GM23338 (cell line): Measurements from ENCODE around the gene CYP4F8. TPM values are rescaled to one million over a fixed set of nuclear protein-coding genes. Genes with fewer than 3 reads are reported as not detected.

Experiments
- ATAC-seq: fragments of 200-7000 bp; cut with Tn5 transposase; 3 replicates; pipeline ENCODE4 v1.9.1; 2020
- DNase-seq: peaks from one replicate; pipeline ENCODE4 v3.0.0-alpha.2; 2015; ENCODE audit warnings: low spot score
- H2AFZ ChIP-seq: fragments of 200-600 bp; sonication (generic); 2 replicates; pipeline ENCODE4 v1.8.0; 2016; ENCODE audit warnings: antibody characterized with exemption, mild to moderate bottlenecking, moderate library complexity
- H3F3A ChIP-seq: fragments of 200-600 bp; sonication (generic); replicated peaks from 2 replicates; pipeline ENCODE4 v1.8.0; 2017; ENCODE audit warnings: antibody characterized with exemption, mixed run types, low read depth
- H3K27ac ChIP-seq: fragments of 200-600 bp; sonication (generic); 2 replicates; pipeline ENCODE4 v1.6.1; 2016; ENCODE audit warnings: low read depth
- H3K27me3 ChIP-seq: fragments of 200-600 bp; sonication (generic); 2 replicates; pipeline ENCODE4 v1.8.0; 2016; ENCODE audit warnings: mild to moderate bottlenecking, mixed run types, moderate library complexity; ENCODE audit not compliant: insufficient read depth
- H3K36me3 ChIP-seq: fragments of 200-600 bp; sonication (generic); 2 replicates; pipeline ENCODE4 v1.8.0; 2016; ENCODE audit warnings: mild to moderate bottlenecking; ENCODE audit not compliant: insufficient read depth
- H3K4me1 ChIP-seq: fragments of 200-600 bp; sonication (generic); 2 replicates; pipeline ENCODE4 v1.8.0; 2016; ENCODE audit warnings: mild to moderate bottlenecking, moderate library complexity; ENCODE audit not compliant: insufficient read depth
- H3K4me2 ChIP-seq: fragments of 200-600 bp; sonication (generic); 2 replicates; pipeline ENCODE4 v1.7.1; 2017; ENCODE audit warnings: mixed run types
- H3K4me3 ChIP-seq: fragments of 200-600 bp; sonication (generic); 2 replicates; pipeline ENCODE4 v1.6.1; 2016; ENCODE audit warnings: mixed run types
- H3K79me2 ChIP-seq: fragments of 200-600 bp; sonication (generic); replicated peaks from 2 replicates; pipeline ENCODE4 v1.8.0; 2017; ENCODE audit warnings: mild to moderate bottlenecking; ENCODE audit not compliant: insufficient read depth
- H3K9me2 ChIP-seq: fragments of 200-600 bp; sonication (generic); 2 replicates; pipeline ENCODE4 v1.8.0; 2017; ENCODE audit not compliant: insufficient read depth
- H4K20me1 ChIP-seq: fragments of 200-600 bp; sonication (generic); replicated peaks from 2 replicates; pipeline ENCODE4 v1.8.0; 2017; ENCODE audit warnings: mild to moderate bottlenecking; ENCODE audit not compliant: insufficient read depth
- H3K27ac Mint-ChIP-seq: 2 replicates; pipeline ENCODE4 v1.8.0; 2020; ENCODE audit warnings: inconsistent platforms, mild to moderate bottlenecking, moderate library complexity, mixed read lengths
- H3K27me3 Mint-ChIP-seq: 3 replicates; pipeline ENCODE4 v1.8.0; 2022; ENCODE audit warnings: low read depth, mild to moderate bottlenecking, moderate library complexity, mixed read lengths, inconsistent platforms; ENCODE audit not compliant: insufficient read depth, poor library complexity
- H3K36me3 Mint-ChIP-seq: 3 replicates; pipeline ENCODE4 v1.8.0; 2021; ENCODE audit warnings: low read depth, mild to moderate bottlenecking, inconsistent platforms, moderate library complexity, mixed read lengths
- H3K4me1 Mint-ChIP-seq: 3 replicates; pipeline ENCODE4 v1.8.0; 2020; ENCODE audit warnings: mild to moderate bottlenecking, inconsistent platforms, mixed read lengths
- H3K4me3 Mint-ChIP-seq: 3 replicates; pipeline ENCODE4 v1.8.0; 2021; ENCODE audit warnings: moderate library complexity, mild to moderate bottlenecking, inconsistent platforms, mixed read lengths
- H3K9me3 Mint-ChIP-seq: 3 replicates; pipeline ENCODE4 v1.8.0; 2020; ENCODE audit warnings: moderate library complexity, mild to moderate bottlenecking, inconsistent platforms, mixed read lengths
- CREB1 ChIP-seq: fragments of 250-450 bp; sonication (Bioruptor Pico); IDR thresholded peaks from 2 replicates; pipeline ENCODE4 v1.5.0; 2020; ENCODE audit warnings: low read depth, mild to moderate bottlenecking, moderate library complexity
- EZH2 ChIP-seq: fragments of 200-600 bp; sonication (generic); IDR thresholded peaks from one replicate; pipeline ENCODE4 v1.8.0; 2017; ENCODE audit warnings: antibody characterized with exemption, mild to moderate bottlenecking, low read depth; ENCODE audit not compliant: unreplicated experiment
- EZH2phosphoT487 ChIP-seq: fragments of 200-600 bp; sonication (generic); IDR thresholded peaks from one replicate; pipeline ENCODE4 v1.8.1; 2018; ENCODE audit warnings: antibody characterized with exemption; ENCODE audit not compliant: unreplicated experiment
- JUNB ChIP-seq: IDR thresholded peaks from one replicate; pipeline ENCODE4 v1.6.1; 2016; ENCODE audit warnings: antibody characterized with exemption; ENCODE audit not compliant: unreplicated experiment
- NANOG ChIP-seq: IDR thresholded peaks from 2 replicates; pipeline ENCODE4 v1.6.1; 2016; ENCODE audit warnings: antibody characterized with exemption, borderline replicate concordance
- POLR2AphosphoS5 ChIP-seq: IDR thresholded peaks from 2 replicates; pipeline ENCODE4 v1.6.1; 2016; ENCODE audit warnings: antibody characterized with exemption, low read depth
- STAT1 ChIP-seq: IDR thresholded peaks from one replicate; pipeline ENCODE4 v1.6.1; 2016; ENCODE audit warnings: antibody characterized with exemption; ENCODE audit not compliant: unreplicated experiment
- ZNF114 ChIP-seq: fragments of 250-450 bp; sonication (Bioruptor Pico); IDR thresholded peaks from 2 replicates; pipeline ENCODE4 v1.5.0; 2020; ENCODE audit warnings: mild to moderate bottlenecking, moderate library complexity
- ZNF331 ChIP-seq: fragments of 250-450 bp; sonication (Bioruptor Pico); IDR thresholded peaks from 2 replicates; pipeline ENCODE4 v1.5.0; 2020; ENCODE audit warnings: low read depth, mild to moderate bottlenecking, moderate library complexity
- ZNF462 ChIP-seq: fragments of 250-450 bp; sonication (Bioruptor Pico); IDR thresholded peaks from 2 replicates; pipeline ENCODE4 v1.5.0; 2020; ENCODE audit warnings: mild to moderate bottlenecking, moderate library complexity
- polyA plus RNA-seq: library from polyadenylated mRNA; unstranded; fragments of >200 nt; fragmentation: Nextera tagmentation; extraction: Ambion mirVana; gene quantifications from 2 replicates; pipeline ENCODE4 v1.2.1, GENCODE V29; 2016
- total RNA-seq: library from RNA; depleted of rRNA; stranded (reverse); fragments of >200 nt; shearing (Covaris generic); gene quantifications from 2 replicates; pipeline ENCODE4 v1.2.3, GENCODE V29; 2014
- TF ChIP-seq, protein P1 (sequence below): IDR thresholded peaks from one replicate; pipeline ENCODE4 v1.6.1; 2018; ENCODE audit warnings: antibody characterized with exemption; ENCODE audit not compliant: unreplicated experiment
- TF ChIP-seq, protein P2 (sequence below): IDR thresholded peaks from 2 replicates; pipeline ENCODE4 v1.6.1; 2016; ENCODE audit warnings: antibody characterized with exemption
- TF ChIP-seq, protein P3 (sequence below), 2 experiments: fragments of 200-600 bp in 1 of 2; sonication (generic) in 1 of 2; conservative IDR thresholded peaks; 2 replicates each; pipeline versions ENCODE4 v1.5.1 to v1.6.1; 2016 to 2017; ENCODE audit warnings: antibody characterized with exemption in 2 of 2, low read depth in 2 of 2, mild to moderate bottlenecking in 2 of 2, moderate library complexity in 1 of 2

Gene CYP4F8
- total and polyA plus RNA-seq, 2 experiments from 2014 or later: not detected

- peaks cover 27% of the 10 kb centered on the region for H3K36me3 Mint-ChIP-seq
- H3K27me3 Mint-ChIP-seq: peaks cover 4% of the 10 kb centered on the region
- H3K27ac Mint-ChIP-seq: no peak overlapping the region
- TF ChIP-seq ZNF462: no peak
- no peak for TF ChIP-seq ZNF114 (CRISPR knock-in tag)
- TF ChIP-seq, protein P1, sequence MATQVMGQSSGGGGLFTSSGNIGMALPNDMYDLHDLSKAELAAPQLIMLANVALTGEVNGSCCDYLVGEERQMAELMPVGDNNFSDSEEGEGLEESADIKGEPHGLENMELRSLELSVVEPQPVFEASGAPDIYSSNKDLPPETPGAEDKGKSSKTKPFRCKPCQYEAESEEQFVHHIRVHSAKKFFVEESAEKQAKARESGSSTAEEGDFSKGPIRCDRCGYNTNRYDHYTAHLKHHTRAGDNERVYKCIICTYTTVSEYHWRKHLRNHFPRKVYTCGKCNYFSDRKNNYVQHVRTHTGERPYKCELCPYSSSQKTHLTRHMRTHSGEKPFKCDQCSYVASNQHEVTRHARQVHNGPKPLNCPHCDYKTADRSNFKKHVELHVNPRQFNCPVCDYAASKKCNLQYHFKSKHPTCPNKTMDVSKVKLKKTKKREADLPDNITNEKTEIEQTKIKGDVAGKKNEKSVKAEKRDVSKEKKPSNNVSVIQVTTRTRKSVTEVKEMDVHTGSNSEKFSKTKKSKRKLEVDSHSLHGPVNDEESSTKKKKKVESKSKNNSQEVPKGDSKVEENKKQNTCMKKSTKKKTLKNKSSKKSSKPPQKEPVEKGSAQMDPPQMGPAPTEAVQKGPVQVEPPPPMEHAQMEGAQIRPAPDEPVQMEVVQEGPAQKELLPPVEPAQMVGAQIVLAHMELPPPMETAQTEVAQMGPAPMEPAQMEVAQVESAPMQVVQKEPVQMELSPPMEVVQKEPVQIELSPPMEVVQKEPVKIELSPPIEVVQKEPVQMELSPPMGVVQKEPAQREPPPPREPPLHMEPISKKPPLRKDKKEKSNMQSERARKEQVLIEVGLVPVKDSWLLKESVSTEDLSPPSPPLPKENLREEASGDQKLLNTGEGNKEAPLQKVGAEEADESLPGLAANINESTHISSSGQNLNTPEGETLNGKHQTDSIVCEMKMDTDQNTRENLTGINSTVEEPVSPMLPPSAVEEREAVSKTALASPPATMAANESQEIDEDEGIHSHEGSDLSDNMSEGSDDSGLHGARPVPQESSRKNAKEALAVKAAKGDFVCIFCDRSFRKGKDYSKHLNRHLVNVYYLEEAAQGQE: no peak
- TF ChIP-seq EZH2phosphoT487: no peak
- no peak for TF ChIP-seq ZNF331 (CRISPR knock-in tag)
- TF ChIP-seq, protein P2, sequence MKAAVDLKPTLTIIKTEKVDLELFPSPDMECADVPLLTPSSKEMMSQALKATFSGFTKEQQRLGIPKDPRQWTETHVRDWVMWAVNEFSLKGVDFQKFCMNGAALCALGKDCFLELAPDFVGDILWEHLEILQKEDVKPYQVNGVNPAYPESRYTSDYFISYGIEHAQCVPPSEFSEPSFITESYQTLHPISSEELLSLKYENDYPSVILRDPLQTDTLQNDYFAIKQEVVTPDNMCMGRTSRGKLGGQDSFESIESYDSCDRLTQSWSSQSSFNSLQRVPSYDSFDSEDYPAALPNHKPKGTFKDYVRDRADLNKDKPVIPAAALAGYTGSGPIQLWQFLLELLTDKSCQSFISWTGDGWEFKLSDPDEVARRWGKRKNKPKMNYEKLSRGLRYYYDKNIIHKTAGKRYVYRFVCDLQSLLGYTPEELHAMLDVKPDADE: no peak
- TF ChIP-seq POLR2AphosphoS5: no peak
- no peak for TF ChIP-seq CREB1 (CRISPR knock-in tag)
- no peak for TF ChIP-seq EZH2
- no peak for TF ChIP-seq JUNB
- TF ChIP-seq, protein P3, sequence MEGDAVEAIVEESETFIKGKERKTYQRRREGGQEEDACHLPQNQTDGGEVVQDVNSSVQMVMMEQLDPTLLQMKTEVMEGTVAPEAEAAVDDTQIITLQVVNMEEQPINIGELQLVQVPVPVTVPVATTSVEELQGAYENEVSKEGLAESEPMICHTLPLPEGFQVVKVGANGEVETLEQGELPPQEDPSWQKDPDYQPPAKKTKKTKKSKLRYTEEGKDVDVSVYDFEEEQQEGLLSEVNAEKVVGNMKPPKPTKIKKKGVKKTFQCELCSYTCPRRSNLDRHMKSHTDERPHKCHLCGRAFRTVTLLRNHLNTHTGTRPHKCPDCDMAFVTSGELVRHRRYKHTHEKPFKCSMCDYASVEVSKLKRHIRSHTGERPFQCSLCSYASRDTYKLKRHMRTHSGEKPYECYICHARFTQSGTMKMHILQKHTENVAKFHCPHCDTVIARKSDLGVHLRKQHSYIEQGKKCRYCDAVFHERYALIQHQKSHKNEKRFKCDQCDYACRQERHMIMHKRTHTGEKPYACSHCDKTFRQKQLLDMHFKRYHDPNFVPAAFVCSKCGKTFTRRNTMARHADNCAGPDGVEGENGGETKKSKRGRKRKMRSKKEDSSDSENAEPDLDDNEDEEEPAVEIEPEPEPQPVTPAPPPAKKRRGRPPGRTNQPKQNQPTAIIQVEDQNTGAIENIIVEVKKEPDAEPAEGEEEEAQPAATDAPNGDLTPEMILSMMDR (conservative IDR thresholded peaks at IDR 0.05; ENCODE audit: low read depth in 2 of 2): no peak
- no peak for TF ChIP-seq NANOG
- no peak for TF ChIP-seq STAT1
- Histone ChIP-seq H3K36me3 (no peaks in the 10 kb centered on the region; the same call in 1 of the 2 replicates), H2AFZ (no peak overlapping the region), H4K20me1 (no peaks in the 10 kb centered on the region), H3K4me3 (no peak overlapping the region), H3F3A (no peaks in the 10 kb centered on the region), H3K4me2 (no peak overlapping the region), H3K79me2 (no peaks in the 10 kb centered on the region), H3K9me2 (no peaks in the 10 kb centered on the region), H3K4me1 (no peaks in the 10 kb centered on the region), H3K27me3 (no peaks in the 10 kb centered on the region), H3K27ac (no peak overlapping the region)
- no peak overlapping the region for H3K4me3 Mint-ChIP-seq
- no peak for ATAC-seq
- H3K9me3 Mint-ChIP-seq: peaks cover 96% of the 10 kb centered on the region
- no peak for DNase-seq
- no peaks in the 10 kb centered on the region for H3K4me1 Mint-ChIP-seq
These were observed 41.4 kb downstream of the CYP4F8 start for GRCh38 chr19:15656467-15656866.
